Activated CD8-positive, alpha-beta memory T cell treated with anti-CD3 and anti-CD28 coated beads for 4 hours (primary cell): ENCODE data around the gene KCNJ3.
"Not testable (repeated sequence)": the region's sequence is repeated elsewhere in the genome, so short reads cannot be mapped to it uniquely, and the experiment has no call there.

Experiments used
- DNase-seq, 2 donors: peaks; one replicate each; pipeline ENCODE4 v3.0.0-alpha.2; 2020; ENCODE audit warnings: low read depth in 2 of 2

The KCNJ3 gene

GRCh38 chr2:154844513-154844912 lies 146.0 kb downstream of the KCNJ3 start:
- DNase-seq, result no peak

- DNase-seq, result no peak
These were observed 148.3 kb downstream of the KCNJ3 start for GRCh38 chr2:154846842-154847241.

- DNase-seq, result no peak
These were observed 151.0 kb downstream of the KCNJ3 start for GRCh38 chr2:154849482-154849881.

- no peak for DNase-seq
These were observed 152.0 kb downstream of the KCNJ3 start for GRCh38 chr2:154850532-154850931.

GRCh38 chr2:154855138-154855537 lies 156.6 kb downstream of the KCNJ3 start:
- DNase-seq, result no peak

- DNase-seq, result not testable (repeated sequence)
These were observed 168.7 kb downstream of the KCNJ3 start for GRCh38 chr2:154867151-154867550.

- DNase-seq, result no peak
These were observed 177.5 kb downstream of the KCNJ3 start for GRCh38 chr2:154875999-154876398.

GRCh38 chr2:154882725-154883124 lies 184.2 kb downstream of the KCNJ3 start:
- DNase-seq, result no peak

GRCh38 chr2:154886316-154886715 lies 187.8 kb downstream of the KCNJ3 start:
- DNase-seq, result no peak

- DNase-seq, result no peak
These were observed 199.8 kb downstream of the KCNJ3 start for GRCh38 chr2:154898269-154898668.

GRCh38 chr2:154901063-154901462 lies 202.6 kb downstream of the KCNJ3 start:
- DNase-seq, result no peak
